DMS114 treated with DMSO at 0.1 percent for 48 hours (cell line): ENCODE results near the gene ALG6.

Experiments used
- DNase-seq: peaks from one replicate; lab custom pipeline; 2025; ENCODE audit not compliant: unreplicated experiment; lab: John Stamatoyannopoulos, UW

ALG6 gene

DNA sequence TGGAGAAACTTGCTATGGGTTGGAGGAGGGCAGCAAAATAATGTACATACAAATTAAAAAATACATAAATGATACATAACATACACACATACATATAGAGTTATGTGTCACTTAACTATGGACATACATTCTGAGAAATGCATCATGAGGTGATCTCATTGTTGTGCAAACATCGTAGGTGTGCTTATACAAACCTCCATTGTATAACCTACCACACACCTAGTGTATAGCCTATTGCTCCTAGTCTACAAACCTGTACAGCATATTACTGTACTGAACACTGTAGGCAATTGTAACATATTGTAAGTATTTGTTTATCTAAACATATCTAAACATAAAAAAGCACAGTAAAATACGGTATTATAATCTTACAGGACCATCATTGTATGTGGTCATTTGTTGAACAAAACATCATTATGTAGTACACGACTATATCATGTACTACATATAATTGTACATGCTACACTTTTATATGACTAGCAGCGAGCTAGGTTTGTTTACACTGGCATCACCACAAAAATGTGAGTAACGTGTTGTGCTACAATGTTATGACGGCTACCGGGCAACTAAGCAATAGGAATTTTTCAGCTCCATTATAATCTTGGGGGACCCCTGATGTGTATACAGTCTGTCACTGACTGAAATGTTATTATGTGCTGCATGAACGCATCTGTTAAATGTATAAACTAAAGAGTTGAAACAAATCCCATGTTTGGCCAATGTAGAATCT lies 120.1 kb downstream of the ALG6 start:
- no peak for DNase-seq
